ENCODE results near the gene PUM1.
A peak's percentile ranks its signal among the peaks of the same experiment; 100 is the strongest.

The PUM1 gene

GRCh38 chr1:30914931-30915330 is 150.6 kb downstream of the PUM1 start:
- no peak for TF ChIP-seq CTCF (IDR thresholded peaks at IDR 0.05; ENCODE audit: low read depth, low read length)
- H3K4me3 ChIP-seq (ENCODE audit: low read depth, low read length), result no peak overlapping the region
- in situ Hi-C loops (cut with HindIII; ENCODE audit: low sequenced_read_pairs), result loop anchor here (5.0 to 25.0 kb wide), 2 partner anchors 113 to 1678 kb away; partner anchors contain the start of genes MECR and PTPRU
- no peak for DNase-seq (ENCODE audit: low read depth, low spot score)

- no peak for TF ChIP-seq CTCF (IDR thresholded peaks at IDR 0.05; ENCODE audit: low read depth, low read length)
- in situ Hi-C loops (cut with HindIII; ENCODE audit: low sequenced_read_pairs), result loop anchor here (5.0 to 25.0 kb wide), 2 partner anchors 112 to 1677 kb away; partner anchors contain the start of genes MECR and PTPRU
- H3K4me3 ChIP-seq (ENCODE audit: low read depth, low read length), result no peak overlapping the region
- DNase-seq (ENCODE audit: low read depth, low spot score), result no peak
Measured at GRCh38 chr1:30914587-30914922, 151.0 kb downstream of the PUM1 start.

DNA sequence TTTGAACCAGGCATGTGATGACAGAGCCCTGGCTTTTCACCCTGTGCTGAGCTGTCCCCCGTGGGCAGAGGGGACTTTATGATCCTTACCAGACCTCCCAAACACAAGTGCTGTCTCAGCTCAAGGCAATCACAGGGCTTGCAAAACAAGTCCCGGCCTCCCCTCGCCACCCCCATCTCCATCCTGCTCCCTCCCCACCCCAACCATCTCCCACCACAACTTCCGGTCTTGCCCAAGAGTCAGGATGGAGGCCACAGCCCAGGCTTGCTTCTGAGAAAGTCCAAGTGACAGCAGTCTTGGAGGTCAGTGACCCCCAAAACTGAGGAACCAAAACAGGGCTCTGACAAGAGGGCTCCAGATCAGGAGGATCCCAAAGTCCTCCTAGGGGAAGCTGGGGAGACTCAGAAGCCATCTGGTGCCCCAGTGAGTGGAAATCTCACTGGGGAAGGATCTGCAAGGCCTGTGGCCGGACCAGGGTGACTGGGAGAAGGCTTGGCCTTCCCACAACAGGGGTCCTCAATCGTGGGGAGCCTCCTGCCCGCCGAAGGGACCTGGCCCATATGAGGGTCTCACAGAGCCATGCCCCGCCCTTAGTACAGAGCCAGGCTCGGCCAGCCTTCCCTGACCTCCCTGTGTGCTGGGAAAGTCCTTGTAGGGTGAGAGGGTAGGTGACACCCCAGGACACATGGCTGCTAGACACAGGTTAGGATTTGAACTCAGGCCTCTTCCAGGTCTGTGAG is 152.4 kb downstream of the PUM1 start:
- no peak for TF ChIP-seq CTCF (IDR thresholded peaks at IDR 0.05; ENCODE audit: low read depth, low read length)
- no peak for DNase-seq (ENCODE audit: low read depth, low spot score)
- no peak overlapping the region for H3K4me3 ChIP-seq (ENCODE audit: low read depth, low read length)
- in situ Hi-C loops (cut with HindIII; ENCODE audit: low sequenced_read_pairs), result loop anchor here (5.0 to 25.0 kb wide), 2 partner anchors 111 to 1676 kb away; partner anchors contain the start of genes MECR and PTPRU

DNA sequence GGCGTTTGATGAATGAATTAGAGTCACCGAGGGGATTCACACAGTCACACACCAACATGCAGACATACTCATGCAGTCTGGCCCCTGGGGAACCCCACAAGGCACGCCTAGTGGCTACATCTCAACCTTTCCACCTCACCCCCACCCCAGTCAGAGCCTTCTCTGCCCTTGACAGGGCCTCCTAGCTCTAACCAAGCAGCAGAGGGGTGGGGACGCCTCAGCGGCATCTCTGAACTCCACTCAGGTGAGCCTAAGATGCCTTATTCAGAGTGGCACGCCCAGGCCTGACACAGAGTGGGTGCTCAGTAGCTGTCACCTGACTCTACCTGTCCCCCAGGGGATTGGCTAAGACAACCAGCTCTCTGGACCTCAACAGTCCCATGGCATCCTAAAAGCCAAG is 153.3 kb downstream of the PUM1 start:
- no peak overlapping the region for H3K4me3 ChIP-seq (ENCODE audit: low read depth, low read length)
- in situ Hi-C loops (cut with HindIII; ENCODE audit: low sequenced_read_pairs), result loop anchor here (5.0 to 25.0 kb wide), 2 partner anchors 110 to 1675 kb away; partner anchors contain the start of genes MECR and PTPRU
- DNase-seq (ENCODE audit: low read depth, low spot score), result no peak
- TF ChIP-seq CTCF (IDR thresholded peaks at IDR 0.05; ENCODE audit: low read depth, low read length), result no peak

DNA sequence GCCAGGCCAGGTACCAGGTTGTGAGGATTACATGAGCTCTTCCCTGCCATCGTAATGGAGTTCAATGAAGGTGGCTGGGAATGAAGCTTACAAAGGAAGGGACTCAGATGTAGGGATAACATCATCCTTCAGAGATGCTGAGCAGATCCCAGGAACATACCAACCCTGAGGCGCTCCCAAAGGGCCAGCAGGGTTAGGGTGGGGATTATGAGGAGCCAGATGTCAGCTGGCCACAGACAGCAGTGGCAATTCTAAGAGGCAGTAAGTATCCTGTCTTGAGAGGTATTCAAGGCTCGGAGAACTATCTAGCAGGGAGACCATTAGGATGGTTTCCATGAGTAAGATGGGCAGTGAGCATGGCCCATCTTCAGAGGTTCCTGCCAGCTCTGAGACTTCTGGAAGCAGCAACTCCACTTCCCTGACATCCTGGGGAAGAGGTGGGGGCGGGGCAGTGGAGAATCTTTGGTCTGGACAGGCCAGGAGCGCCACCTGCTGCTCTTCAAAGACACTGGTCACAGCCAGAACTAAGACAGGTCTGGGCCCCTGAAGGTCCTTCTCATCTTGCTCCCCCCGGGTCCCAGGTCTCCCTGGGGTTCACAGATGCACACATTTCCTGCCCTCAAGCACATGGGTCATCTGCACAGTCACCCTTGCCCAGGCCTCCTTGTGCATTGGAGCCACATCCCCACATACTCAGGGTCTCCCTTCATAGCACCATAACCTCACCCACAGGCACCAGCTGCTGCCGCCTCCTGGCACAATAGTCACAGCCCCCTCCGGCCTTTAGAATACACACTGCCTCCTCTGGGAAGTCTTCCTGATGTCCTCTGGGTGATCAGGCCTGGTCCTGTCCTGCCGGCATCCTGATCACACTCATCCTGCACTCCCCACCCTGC is 154.2 kb downstream of the PUM1 start:
- peak; percentile 83 for DNase-seq (ENCODE audit: low read depth, low spot score)
- in situ Hi-C loops (cut with HindIII; ENCODE audit: low sequenced_read_pairs), result loop anchor here (5.0 to 25.0 kb wide), 2 partner anchors 109 to 1674 kb away; partner anchors contain the start of genes MECR and PTPRU
- TF ChIP-seq CTCF (IDR thresholded peaks at IDR 0.05; ENCODE audit: low read depth, low read length), result peak; percentile 90
- H3K4me3 ChIP-seq (ENCODE audit: low read depth, low read length), result no peak overlapping the region

DNA sequence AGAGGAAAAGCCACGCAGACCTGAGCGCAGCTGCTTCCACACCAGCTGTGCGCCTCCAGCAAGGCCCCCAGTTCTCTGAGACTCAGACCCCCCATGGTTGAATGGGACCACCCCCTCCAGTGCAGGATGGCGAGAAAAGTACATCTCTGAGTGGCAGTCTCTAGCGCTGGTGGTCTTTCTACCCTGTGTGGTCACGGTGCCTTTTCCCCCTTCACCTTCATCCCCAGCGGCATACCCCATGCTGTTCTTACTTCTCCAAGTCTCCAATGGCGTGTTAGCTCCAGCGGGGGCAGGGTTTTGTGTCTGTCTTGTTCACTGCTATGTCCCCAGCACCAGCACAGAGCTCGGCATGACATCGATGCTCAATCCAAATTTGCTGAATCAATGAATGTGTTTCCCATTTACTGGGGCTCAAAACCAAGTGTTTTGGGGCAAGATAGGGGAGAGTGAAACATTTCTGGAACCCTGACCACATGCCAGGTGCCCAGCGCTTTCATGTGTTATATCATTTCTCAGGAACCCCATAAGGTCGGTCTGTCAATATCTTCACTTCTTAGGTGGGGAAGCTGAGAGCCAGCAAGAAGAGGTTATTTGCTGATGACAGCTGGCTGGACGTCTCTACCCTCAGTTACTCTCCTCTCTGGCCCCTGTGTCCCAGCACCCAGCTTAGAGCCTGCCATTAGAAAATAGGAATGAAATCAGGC is 156.0 kb downstream of the PUM1 start:
- peak overlapping the region; percentile 34 for H3K4me3 ChIP-seq (ENCODE audit: low read depth, low read length)
- no peak for DNase-seq (ENCODE audit: low read depth, low spot score)
- in situ Hi-C loops (cut with HindIII; ENCODE audit: low sequenced_read_pairs), result loop anchor here (5.0 to 25.0 kb wide), 2 partner anchors 107 to 1672 kb away; partner anchors contain the start of genes MECR and PTPRU
- no peak for TF ChIP-seq CTCF (IDR thresholded peaks at IDR 0.05; ENCODE audit: low read depth, low read length)
